Kidney epithelial cell (primary cell): ENCODE data around the gene HACE1. TPM values are rescaled to one million over a fixed set of nuclear protein-coding genes. Genes with fewer than 3 reads are reported as not detected.

ENCODE experiments used
- DNase-seq: peaks from one replicate; pipeline ENCODE4 v3.0.0-alpha.2; 2010; ENCODE audit warnings: low read depth
- H3K27me3 ChIP-seq: 2 replicates; pipeline ENCODE4 v1.6.0; 2011; ENCODE audit warnings: low read length; ENCODE audit not compliant: control insufficient read depth, insufficient read depth
- H3K36me3 ChIP-seq: 2 replicates; pipeline ENCODE4 v1.5.1; 2011; ENCODE audit warnings: low read length; ENCODE audit not compliant: control insufficient read depth, insufficient read depth
- H3K4me3 ChIP-seq: 2 replicates; pipeline ENCODE4 v1.5.1; 2011; ENCODE audit warnings: low read depth, mild to moderate bottlenecking, control low read depth, low read length
- total RNA-seq: library from RNA; depleted of rRNA; stranded (reverse); fragments of >200 nt; gene quantifications from 2 replicates; pipeline ENCODE4 v1.2.3, GENCODE V29; 2015
- TF ChIP-seq, protein P1 (sequence below): IDR thresholded peaks from 2 replicates; pipeline ENCODE4 v1.5.1; 2011; ENCODE audit warnings: mild to moderate bottlenecking, moderate library complexity, low read length, control low read depth, inconsistent platforms; ENCODE audit not compliant: insufficient read depth, poor library complexity, severe bottlenecking

HACE1 gene
- total RNA-seq, 1 donor from 2014 or later = 18.9 TPM

DNA sequence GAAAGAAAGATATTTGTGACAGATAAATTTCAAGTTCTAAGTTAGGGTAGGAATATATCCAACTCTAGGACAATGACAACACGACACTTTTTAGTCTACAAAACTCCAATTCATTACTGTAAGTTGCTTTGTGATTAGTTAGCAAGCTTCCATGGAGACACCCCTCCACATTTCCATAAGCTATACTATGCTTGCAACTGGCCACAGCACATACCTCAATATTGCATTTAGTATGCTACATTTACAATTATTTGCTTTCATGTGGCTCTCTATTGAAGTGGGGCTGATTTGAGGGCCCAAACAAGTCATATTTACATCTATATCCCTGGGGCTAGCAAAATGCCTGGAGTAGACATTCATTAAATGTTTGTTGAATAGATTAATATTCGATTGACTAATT lies 129.3 kb downstream of the HACE1 start:
- Histone ChIP-seq H3K4me3 (no peak overlapping the region), H3K27me3 (no peaks in the 10 kb centered on the region), H3K36me3 (no peaks in the 10 kb centered on the region)
- no peak for DNase-seq
- TF ChIP-seq, protein P1, sequence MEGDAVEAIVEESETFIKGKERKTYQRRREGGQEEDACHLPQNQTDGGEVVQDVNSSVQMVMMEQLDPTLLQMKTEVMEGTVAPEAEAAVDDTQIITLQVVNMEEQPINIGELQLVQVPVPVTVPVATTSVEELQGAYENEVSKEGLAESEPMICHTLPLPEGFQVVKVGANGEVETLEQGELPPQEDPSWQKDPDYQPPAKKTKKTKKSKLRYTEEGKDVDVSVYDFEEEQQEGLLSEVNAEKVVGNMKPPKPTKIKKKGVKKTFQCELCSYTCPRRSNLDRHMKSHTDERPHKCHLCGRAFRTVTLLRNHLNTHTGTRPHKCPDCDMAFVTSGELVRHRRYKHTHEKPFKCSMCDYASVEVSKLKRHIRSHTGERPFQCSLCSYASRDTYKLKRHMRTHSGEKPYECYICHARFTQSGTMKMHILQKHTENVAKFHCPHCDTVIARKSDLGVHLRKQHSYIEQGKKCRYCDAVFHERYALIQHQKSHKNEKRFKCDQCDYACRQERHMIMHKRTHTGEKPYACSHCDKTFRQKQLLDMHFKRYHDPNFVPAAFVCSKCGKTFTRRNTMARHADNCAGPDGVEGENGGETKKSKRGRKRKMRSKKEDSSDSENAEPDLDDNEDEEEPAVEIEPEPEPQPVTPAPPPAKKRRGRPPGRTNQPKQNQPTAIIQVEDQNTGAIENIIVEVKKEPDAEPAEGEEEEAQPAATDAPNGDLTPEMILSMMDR = no peak

DNA sequence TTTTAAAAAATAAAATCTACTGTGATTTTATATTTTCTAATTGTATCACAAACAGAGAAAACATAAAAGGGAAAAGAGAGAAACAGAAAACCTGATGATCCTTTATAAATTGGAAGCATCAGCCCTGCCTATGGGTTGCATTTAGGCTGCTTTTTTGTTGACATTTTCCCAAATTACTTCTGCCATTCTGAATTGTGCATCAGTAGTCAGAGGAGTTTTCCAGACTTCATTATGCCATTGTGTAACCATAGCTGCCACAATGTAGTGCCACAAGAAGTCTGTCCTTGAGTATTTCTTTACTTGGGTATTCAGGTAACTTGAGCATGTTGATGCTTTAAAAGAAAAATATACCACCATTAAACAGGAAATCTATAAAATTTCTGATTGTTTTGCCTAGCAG lies 130.3 kb downstream of the HACE1 start:
- Histone ChIP-seq H3K27me3 (no peaks in the 10 kb centered on the region), H3K36me3 (no peaks in the 10 kb centered on the region), H3K4me3 (no peak overlapping the region)
- DNase-seq = no peak
- TF ChIP-seq, protein P1 = no peak

DNA sequence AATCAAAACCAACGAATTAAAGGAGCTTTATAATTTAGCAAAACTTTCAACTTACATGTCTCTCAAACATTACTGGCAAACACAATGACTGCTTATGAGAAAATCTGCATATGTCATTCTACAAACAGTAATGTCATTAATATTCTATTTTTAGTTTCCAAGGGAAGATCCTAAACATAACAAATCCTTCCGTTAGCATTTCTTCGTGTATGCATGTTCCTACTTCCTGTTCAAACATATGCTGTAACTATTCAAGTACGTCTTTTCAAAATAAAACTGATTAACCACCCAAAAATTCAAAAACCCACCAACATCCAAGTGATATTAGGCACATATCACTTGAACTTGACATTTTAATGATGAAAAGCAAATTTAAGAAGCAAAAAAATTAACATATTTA lies 131.3 kb downstream of the HACE1 start:
- TF ChIP-seq, protein P1 = no peak
- H3K4me3 ChIP-seq = no peak overlapping the region
- DNase-seq = no peak
- no peaks in the 10 kb centered on the region for H3K36me3 ChIP-seq
- no peaks in the 10 kb centered on the region for H3K27me3 ChIP-seq

DNA sequence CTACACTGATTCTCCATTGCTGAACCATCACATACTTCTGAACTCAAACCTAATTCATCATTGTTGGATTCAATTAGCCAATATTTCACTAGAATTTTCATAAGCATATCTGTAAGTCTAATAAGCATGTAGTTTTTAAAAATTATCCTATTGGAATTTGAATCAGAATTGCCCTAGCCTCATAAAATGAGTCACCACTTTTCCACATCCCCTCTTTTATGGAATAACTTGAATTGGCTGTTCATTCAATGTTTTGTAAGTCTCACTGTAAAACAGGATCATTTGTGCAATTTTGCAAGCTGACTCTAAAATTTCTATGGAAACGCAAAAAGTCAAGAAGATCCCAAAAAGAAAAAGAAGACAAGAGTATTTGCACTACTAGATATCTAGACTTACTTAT lies 141.0 kb downstream of the HACE1 start:
- TF ChIP-seq, protein P1 = no peak
- Histone ChIP-seq H3K4me3 (no peak overlapping the region), H3K27me3 (no peaks in the 10 kb centered on the region), H3K36me3 (no peaks in the 10 kb centered on the region)
- no peak for DNase-seq

DNA sequence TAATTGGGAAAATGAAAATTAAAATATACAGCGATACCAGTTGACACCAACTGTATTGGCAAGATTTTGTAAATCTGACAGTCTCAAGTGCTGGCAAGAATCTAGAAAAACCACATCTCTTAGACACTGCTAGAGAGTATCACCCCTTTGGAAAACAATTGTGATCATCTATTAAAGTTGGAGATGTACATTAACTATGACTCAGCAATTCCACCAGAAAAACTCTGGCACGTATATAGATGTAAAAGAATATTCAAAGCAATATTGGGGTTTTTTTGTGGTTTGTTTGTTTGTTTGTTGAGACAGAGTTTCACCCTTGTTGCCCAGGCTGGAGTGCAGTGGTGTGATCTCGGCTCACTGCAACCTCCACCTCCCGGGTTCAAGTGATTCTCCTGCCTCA lies 142.9 kb downstream of the HACE1 start:
- TF ChIP-seq, protein P1 = no peak
- no peaks in the 10 kb centered on the region for H3K36me3 ChIP-seq

DNA sequence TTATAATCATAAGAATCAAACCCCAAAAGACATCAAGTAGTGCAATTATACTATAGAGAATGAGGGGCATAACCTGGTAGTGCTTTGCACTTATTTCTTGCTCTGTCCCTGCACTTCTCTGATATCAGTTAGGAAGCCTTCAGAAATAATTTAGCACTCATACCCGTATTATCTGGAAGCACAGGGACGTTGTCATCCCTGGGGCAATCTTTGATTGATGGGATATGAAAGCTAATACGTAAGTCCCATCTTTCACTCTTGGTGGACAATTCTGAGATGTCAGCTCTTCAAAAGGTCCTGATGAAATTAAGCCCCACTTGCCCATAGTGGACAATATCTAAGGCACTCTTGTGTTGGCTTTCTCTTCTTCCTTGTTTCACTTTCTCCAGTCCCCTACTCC lies 144.9 kb downstream of the HACE1 start:
- no peak for DNase-seq
- TF ChIP-seq, protein P1 = no peak
- H3K36me3 ChIP-seq = no peaks in the 10 kb centered on the region
- H3K27me3 ChIP-seq = no peaks in the 10 kb centered on the region
- no peak overlapping the region for H3K4me3 ChIP-seq

More for the DNA sequence above, 142.9 kb downstream of the HACE1 start:
- no peak for DNase-seq
- Histone ChIP-seq H3K4me3 (no peak overlapping the region), H3K27me3 (no peaks in the 10 kb centered on the region)
